H1 (cell line): ENCODE measurements around the gene GNG10. TPM values are rescaled to one million over a fixed set of nuclear protein-coding genes. Genes with fewer than 3 reads are reported as not detected.

Source experiments
- ASH2L ChIP-seq: fragments of 200-600, 300-600 bp; sonication (generic); IDR thresholded peaks from one replicate; pipeline ENCODE4 v1.7.1; 2017; ENCODE audit warnings: low read length
- MAX ChIP-seq: IDR thresholded peaks from 2 replicates; pipeline ENCODE4 v1.6.1; 2012; ENCODE audit warnings: inconsistent platforms
- RNF2 ChIP-seq: fragments of 200-900, 300-1000 bp; sonication (generic); IDR thresholded peaks from 2 replicates; pipeline ENCODE4 v1.7.1; 2016; ENCODE audit warnings: borderline replicate concordance, low read depth, mild to moderate bottlenecking, antibody characterized with exemption, low read length; ENCODE audit not compliant: poor library complexity, severe bottlenecking; ENCODE audit errors: missing control alignments
- TAF7 ChIP-seq: optimal IDR thresholded peaks from 2 replicates; pipeline ENCODE3; 2011; ENCODE audit warnings: low read depth, mild to moderate bottlenecking, inconsistent platforms, low read length, moderate library complexity, borderline replicate concordance
- USF2 ChIP-seq: IDR thresholded peaks from 2 replicates; pipeline ENCODE4 v1.6.1; 2011; ENCODE audit warnings: low read length, improper control_type of control experiment
- polyA plus RNA-seq, 7 experiments: library from polyadenylated mRNA; depleted of rRNA in 3 of 7; stranded (reverse) in 5 of 7; unstranded in 2 of 7; fragments of >200 nt in 5 of 7; fragments of 200-250 nt in 2 of 7; gene quantifications; 1 replicate in 5 of 7; 2 replicates in 1 of 7; 4 replicates in 1 of 7; pipeline versions ENCODE4 v1.2.1 to v1.2.3, GENCODE V29; 2011 to 2013; ENCODE audit warnings: missing spikeins in 2 of 7, mixed read lengths in 2 of 7
- total RNA-seq: library from RNA; stranded (reverse); fragmentation: NEBNext Ultra II Directional; extraction: Animal tissue kit (Norgen Biotek cat#: 25700); gene quantifications from 2 replicates; pipeline ENCODE4 v1.2.1, GENCODE V29; 2021

Gene GNG10
- total and polyA plus RNA-seq, 2 of the 8 experiments (the other 6 are each of a cell fraction or from before 2014, with no cell fraction given): 24.7 to 28.5 TPM

- TF ChIP-seq USF2 (no peak), RNF2 (no peak), ASH2L (no peak), TAF7 (no peak), MAX (no peak)
Observed at GRCh38 chr9:111659691-111660090, 1.7 kb upstream of the GNG10 start (continued).
